Measurements from ENCODE around the gene C1orf159.
A peak's percentile ranks its signal among the peaks of the same experiment; 100 is the strongest.

Gene C1orf159

DNA sequence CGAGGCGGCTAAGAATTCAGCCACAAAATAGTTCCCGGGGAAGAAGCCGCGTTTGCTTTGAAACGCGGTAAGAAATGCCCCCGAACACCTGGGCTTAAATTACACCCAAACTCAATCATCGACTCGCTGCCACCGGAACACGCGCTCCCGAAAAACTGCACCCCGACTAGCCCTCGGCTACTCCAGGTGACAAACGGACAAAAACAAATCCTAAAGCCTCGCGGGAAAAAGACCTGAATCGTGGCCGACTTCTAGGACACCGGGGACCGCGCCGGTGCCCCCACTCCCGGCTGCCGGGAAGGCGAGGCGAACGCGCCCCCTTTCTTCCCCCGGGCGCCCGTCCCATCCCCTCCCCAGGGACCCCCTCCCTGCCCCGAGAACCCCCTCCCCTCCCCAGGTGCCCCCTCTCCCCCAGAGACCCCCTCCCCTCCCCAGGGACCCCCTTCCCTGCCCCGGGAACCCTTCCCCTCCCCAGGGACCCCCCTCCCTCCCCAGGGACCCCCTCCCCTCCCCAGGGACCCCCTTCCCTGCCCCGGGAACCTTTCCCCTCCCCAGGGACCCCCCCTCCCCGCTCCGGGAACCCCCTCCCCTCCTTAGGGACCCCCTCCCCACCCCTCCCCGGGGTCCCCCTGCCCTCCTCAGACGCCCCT is 628 bp downstream of the C1orf159 start:
- no peak for DNase-seq (ENCODE audit: low spot score)
- H3K27ac ChIP-seq, result peak overlapping the region in 1 of 2 donors; percentile 74
- TF ChIP-seq, protein P1, sequence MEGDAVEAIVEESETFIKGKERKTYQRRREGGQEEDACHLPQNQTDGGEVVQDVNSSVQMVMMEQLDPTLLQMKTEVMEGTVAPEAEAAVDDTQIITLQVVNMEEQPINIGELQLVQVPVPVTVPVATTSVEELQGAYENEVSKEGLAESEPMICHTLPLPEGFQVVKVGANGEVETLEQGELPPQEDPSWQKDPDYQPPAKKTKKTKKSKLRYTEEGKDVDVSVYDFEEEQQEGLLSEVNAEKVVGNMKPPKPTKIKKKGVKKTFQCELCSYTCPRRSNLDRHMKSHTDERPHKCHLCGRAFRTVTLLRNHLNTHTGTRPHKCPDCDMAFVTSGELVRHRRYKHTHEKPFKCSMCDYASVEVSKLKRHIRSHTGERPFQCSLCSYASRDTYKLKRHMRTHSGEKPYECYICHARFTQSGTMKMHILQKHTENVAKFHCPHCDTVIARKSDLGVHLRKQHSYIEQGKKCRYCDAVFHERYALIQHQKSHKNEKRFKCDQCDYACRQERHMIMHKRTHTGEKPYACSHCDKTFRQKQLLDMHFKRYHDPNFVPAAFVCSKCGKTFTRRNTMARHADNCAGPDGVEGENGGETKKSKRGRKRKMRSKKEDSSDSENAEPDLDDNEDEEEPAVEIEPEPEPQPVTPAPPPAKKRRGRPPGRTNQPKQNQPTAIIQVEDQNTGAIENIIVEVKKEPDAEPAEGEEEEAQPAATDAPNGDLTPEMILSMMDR (IDR thresholded peaks at IDR 0.05), result no peak
- H3K4me3 ChIP-seq, result peak overlapping the region; percentile 88

DNA sequence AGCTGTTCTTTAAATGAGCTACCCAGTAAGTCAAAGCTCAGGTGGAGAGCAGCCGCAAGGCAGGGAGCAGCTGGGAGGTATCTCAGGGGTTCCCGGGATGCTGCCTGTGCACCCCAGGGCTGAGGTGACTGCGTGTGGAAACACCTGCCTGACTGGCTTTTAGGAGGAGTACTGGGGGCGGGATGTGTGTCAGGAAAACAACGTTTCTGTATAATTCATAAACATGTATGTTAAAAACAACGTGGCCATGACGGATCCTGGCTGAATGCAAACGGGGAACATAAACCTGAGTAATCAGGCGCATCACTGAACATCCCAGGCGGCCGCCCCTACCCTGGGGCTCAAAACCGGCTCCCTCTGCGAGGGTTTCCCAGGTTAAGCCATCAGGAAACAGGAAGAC is 1.5 kb downstream of the C1orf159 start:
- TF ChIP-seq, protein P1 (IDR thresholded peaks at IDR 0.05), result no peak
- H3K4me3 ChIP-seq, result no peak overlapping the region
- DNase-seq (ENCODE audit: low spot score), result no peak

DNA sequence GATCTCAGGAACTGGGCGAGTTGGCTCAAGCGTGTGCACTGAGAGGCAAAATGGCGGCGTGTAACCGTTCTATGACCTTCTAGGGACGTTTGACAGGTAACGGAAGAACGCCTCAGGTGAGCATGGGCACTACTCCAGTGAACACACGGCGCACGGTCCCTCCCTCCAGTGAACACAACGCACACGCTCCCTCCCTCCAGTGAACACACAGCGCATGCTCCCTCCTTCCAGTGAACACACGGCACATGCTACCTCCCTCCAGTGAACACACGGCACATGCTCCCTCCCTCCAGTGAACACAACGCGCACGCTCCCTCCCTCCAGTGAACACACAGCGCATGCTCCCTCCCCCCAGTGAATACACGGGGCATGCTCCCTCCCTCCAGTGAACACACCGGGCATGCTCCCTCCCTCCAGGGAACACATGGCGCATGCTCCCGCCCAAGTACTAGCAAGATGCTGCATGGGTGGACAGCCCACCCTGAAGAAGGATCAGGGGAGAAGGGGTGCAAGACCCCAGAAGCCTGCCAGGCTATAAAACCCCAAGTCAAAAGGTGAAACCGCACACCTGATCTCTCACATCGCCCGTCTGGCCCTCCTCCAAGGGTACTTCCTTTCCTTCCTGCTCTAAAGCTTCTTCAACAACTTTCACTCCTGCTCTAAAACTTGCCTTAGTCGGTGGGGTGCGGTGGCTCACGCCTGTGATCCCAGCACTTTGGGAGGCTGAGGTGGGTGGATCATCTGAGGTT is 3.5 kb downstream of the C1orf159 start:
- no peak overlapping the region for H3K4me3 ChIP-seq
- TF ChIP-seq, protein P1 (IDR thresholded peaks at IDR 0.05), result no peak
- DNase-seq (ENCODE audit: low spot score), result no peak
- H3K27ac ChIP-seq, result no peak overlapping the region

More for the DNA sequence above, 1.5 kb downstream of the C1orf159 start:
- no peak overlapping the region for H3K27ac ChIP-seq

DNA sequence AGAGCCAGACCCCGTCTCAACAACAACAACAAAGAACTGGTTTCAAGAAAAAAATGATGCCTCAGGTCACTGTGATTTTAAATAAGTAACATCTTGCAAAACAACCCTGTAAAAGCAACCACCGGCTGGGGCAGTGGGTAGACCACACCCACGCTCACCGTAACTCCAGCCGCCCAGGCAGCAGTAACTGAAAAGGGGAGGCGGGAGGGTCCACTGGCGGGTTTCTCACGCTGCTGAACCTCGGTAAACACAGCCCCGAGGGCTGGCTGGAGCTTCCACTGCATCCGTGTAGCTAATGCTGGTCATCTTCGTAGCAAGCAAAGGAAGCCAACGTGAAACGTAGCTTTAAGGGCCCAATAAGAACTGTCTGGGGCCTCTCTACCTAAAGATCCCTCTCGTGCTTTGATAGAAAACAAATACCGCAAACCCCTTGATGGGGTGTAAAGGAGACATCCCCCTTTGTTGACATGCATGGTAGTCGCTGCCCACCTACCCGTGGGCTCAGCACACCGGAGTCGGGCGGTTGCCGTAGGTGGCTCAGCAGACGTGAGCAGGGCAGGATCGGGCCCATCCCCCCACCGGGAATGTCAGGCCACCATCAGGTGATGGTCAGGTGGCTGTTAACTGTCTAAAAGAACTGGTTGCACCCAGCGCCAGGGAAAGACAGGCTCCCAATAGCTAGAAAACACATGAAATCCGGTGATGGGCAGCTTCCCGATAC is 4.2 kb downstream of the C1orf159 start:
- DNase-seq (ENCODE audit: low spot score), result no peak
- Histone ChIP-seq H3K4me3 (no peak overlapping the region), H3K27ac (no peak overlapping the region)
- TF ChIP-seq, protein P1 (IDR thresholded peaks at IDR 0.05), result no peak

DNA sequence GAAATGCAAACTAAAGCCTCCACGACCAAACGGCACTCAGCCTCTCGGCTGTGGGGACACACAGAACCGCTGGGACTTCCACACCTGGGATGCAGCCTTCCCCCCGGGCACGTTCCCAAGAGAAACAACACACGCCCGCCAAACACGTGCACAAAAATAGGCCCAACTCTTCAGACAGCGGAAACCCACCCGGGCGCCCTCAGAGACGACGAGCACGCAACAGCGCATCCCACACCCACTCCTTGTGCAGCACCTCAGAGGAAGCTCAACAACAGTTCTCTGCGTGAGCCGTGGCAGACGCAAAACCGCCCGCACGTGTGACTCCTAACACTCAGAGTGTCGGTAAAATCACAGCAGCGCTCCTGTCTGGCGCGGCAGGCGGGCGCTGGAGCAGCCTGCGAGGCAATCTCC is 5.3 kb downstream of the C1orf159 start:
- Histone ChIP-seq H3K4me3 (no peak overlapping the region), H3K27ac (no peak overlapping the region)
- TF ChIP-seq, protein P1 (IDR thresholded peaks at IDR 0.05), result no peak
- DNase-seq (ENCODE audit: low spot score), result no peak

DNA sequence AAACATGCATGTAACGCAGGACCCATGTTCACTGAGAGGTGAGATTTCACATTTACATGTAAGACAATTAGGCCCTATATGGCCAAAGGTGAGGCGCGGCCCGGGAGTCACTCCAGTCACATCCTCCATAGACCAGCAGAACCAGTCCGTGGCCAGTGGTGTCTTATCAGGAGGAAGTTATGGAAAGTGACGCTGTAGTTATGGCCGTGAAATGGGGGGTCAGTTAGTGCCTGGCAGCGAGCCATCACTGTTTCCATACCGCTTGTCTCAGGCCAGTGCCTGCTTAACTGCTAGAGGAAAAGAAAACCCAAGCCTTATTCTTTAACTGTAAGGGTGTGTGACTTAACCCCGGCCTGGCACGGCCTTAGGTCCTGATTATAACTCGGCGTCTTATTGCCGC is 6.1 kb downstream of the C1orf159 start:
- no peak for DNase-seq (ENCODE audit: low spot score)
- Histone ChIP-seq H3K4me3 (no peak overlapping the region), H3K27ac (no peak overlapping the region)
- TF ChIP-seq, protein P1 (IDR thresholded peaks at IDR 0.05), result no peak
